ENCODE data around the gene MYH9.
"Not testable (repeated sequence)": the region's sequence is repeated elsewhere in the genome, so short reads cannot be mapped to it uniquely, and the experiment has no call there.

DNA sequence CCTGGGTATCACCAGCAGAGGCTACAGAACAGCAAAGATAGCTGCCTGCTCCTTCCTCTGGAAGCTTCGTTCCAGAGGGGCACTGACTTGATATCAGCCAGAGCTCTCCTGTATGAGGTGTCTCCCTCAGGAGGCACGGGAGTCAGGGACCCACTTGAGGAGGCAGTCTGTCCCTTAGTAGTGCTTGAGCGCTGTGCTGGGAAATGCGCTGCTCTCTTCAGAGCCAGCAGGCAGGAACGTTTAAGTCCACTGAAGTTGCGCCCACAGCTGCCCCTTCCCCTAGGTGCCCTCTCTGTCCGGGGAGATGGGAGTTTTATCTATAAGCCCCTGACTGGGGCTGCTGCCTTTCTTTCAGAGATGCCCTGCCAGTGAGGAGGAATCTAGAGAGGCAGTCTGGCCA lies 116.5 kb downstream of the MYH9 start:
- TF ChIP-seq FOXM1 (IDR thresholded peaks at IDR 0.05; ENCODE audit: low read depth); POLR2AphosphoS5 (IDR thresholded peaks at IDR 0.05; ENCODE audit: low read depth, low read length); SIN3A (IDR thresholded peaks at IDR 0.05; ENCODE audit: borderline replicate concordance, low read depth, low read length); RFX5 (IDR thresholded peaks at IDR 0.05; ENCODE audit: low read length); RAD21 (IDR thresholded peaks at IDR 0.05; ENCODE audit: low read length): not testable (repeated sequence)
- TF ChIP-seq, protein P1, sequence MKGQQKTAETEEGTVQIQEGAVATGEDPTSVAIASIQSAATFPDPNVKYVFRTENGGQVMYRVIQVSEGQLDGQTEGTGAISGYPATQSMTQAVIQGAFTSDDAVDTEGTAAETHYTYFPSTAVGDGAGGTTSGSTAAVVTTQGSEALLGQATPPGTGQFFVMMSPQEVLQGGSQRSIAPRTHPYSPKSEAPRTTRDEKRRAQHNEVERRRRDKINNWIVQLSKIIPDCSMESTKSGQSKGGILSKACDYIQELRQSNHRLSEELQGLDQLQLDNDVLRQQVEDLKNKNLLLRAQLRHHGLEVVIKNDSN (IDR thresholded peaks at IDR 0.05; ENCODE audit: borderline replicate concordance, low read depth): not testable (repeated sequence)
- TF ChIP-seq, protein P2, sequence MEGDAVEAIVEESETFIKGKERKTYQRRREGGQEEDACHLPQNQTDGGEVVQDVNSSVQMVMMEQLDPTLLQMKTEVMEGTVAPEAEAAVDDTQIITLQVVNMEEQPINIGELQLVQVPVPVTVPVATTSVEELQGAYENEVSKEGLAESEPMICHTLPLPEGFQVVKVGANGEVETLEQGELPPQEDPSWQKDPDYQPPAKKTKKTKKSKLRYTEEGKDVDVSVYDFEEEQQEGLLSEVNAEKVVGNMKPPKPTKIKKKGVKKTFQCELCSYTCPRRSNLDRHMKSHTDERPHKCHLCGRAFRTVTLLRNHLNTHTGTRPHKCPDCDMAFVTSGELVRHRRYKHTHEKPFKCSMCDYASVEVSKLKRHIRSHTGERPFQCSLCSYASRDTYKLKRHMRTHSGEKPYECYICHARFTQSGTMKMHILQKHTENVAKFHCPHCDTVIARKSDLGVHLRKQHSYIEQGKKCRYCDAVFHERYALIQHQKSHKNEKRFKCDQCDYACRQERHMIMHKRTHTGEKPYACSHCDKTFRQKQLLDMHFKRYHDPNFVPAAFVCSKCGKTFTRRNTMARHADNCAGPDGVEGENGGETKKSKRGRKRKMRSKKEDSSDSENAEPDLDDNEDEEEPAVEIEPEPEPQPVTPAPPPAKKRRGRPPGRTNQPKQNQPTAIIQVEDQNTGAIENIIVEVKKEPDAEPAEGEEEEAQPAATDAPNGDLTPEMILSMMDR (IDR thresholded peaks at IDR 0.05): not testable (repeated sequence)

Data from SK-N-SH (cell line).